ENCODE data around the gene GINS2.

- TF ChIP-seq, protein P1, sequence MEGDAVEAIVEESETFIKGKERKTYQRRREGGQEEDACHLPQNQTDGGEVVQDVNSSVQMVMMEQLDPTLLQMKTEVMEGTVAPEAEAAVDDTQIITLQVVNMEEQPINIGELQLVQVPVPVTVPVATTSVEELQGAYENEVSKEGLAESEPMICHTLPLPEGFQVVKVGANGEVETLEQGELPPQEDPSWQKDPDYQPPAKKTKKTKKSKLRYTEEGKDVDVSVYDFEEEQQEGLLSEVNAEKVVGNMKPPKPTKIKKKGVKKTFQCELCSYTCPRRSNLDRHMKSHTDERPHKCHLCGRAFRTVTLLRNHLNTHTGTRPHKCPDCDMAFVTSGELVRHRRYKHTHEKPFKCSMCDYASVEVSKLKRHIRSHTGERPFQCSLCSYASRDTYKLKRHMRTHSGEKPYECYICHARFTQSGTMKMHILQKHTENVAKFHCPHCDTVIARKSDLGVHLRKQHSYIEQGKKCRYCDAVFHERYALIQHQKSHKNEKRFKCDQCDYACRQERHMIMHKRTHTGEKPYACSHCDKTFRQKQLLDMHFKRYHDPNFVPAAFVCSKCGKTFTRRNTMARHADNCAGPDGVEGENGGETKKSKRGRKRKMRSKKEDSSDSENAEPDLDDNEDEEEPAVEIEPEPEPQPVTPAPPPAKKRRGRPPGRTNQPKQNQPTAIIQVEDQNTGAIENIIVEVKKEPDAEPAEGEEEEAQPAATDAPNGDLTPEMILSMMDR (IDR thresholded peaks at IDR 0.05 in 2 of 3, conservative IDR thresholded peaks at IDR 0.05 in 1 of 3; ENCODE audit: borderline replicate concordance in 1 of 3, insufficient read depth in 1 of 3, low read depth in 2 of 3, low read length in 2 of 3): no peak
- no peak for TF ChIP-seq CBX3 (IDR thresholded peaks at IDR 0.05; ENCODE audit: low read depth)
- TF ChIP-seq EZH2 (IDR thresholded peaks at IDR 0.05): no peak
- TF ChIP-seq POLR2AphosphoS5 (IDR thresholded peaks at IDR 0.05; ENCODE audit: low read depth, low read length): no peak
- no peak for TF ChIP-seq EZH2phosphoT487 (IDR thresholded peaks at IDR 0.05; ENCODE audit: borderline replicate concordance)
- TF ChIP-seq ATF3 (IDR thresholded peaks at IDR 0.05): no peak
Observed at GRCh38 chr16:85679870-85680269, 8.9 kb downstream of the GINS2 start.
